Liver (tissue), 3 donors: ENCODE data around the gene GBA2.

ENCODE experiments used
- ATF3 ChIP-seq: IDR thresholded peaks from 2 replicates; pipeline ENCODE4 v1.6.1; 2016; ENCODE audit warnings: antibody characterized with exemption
- CTCF ChIP-seq: fragments of 150-350 bp; IDR thresholded peaks from 2 replicates; pipeline ENCODE4 v1.5.1; 2017; ENCODE audit warnings: improper control_type of control experiment, low read depth, low read length; ENCODE audit not compliant: missing input control
- FOXA1 ChIP-seq: IDR thresholded peaks from 2 replicates; pipeline ENCODE4 v1.6.1; 2016; ENCODE audit warnings: antibody characterized with exemption
- GABPA ChIP-seq, 2 donors: IDR thresholded peaks in 1 of 2; conservative IDR thresholded peaks in 1 of 2; 2 replicates each; pipeline ENCODE4 v1.6.1; 2016; ENCODE audit warnings: antibody characterized with exemption in 2 of 2, mild to moderate bottlenecking in 1 of 2, moderate library complexity in 1 of 2
- MAX ChIP-seq: IDR thresholded peaks from 2 replicates; pipeline ENCODE4 v1.6.1; 2016; ENCODE audit warnings: antibody characterized with exemption
- RAD21 ChIP-seq, 2 donors: IDR thresholded peaks; 2 replicates each; pipeline ENCODE4 v1.6.1; 2016; ENCODE audit warnings: antibody characterized with exemption in 2 of 2, mild to moderate bottlenecking in 2 of 2
- REST ChIP-seq: IDR thresholded peaks from 2 replicates; pipeline ENCODE4 v1.6.1; 2016; ENCODE audit warnings: antibody characterized with exemption, mild to moderate bottlenecking
- SP1 ChIP-seq: IDR thresholded peaks from 2 replicates; pipeline ENCODE4 v1.6.1; 2018; ENCODE audit warnings: antibody characterized with exemption, mild to moderate bottlenecking
- TAF1 ChIP-seq: conservative IDR thresholded peaks from 2 replicates; pipeline ENCODE4 v1.6.1; 2016; ENCODE audit warnings: antibody characterized with exemption, mild to moderate bottlenecking
- YY1 ChIP-seq: IDR thresholded peaks from 2 replicates; pipeline ENCODE4 v1.6.1; 2016; ENCODE audit warnings: antibody characterized with exemption, mild to moderate bottlenecking
- donor health status: healthy.
- donor health status: healthy.

GRCh38 chr9:35736201-35736633 lies 12.8 kb downstream of the GBA2 start:
- TF ChIP-seq TAF1 (no peak), YY1 (no peak), CTCF (peak; percentile 60), MAX (no peak), REST (no peak), RAD21 (IDR thresholded peaks at IDR 0.05) (peak; percentile 77 to 87), SP1 (no peak), GABPA (IDR thresholded peaks at IDR 0.05 in 1 of 2, conservative IDR thresholded peaks at IDR 0.05 in 1 of 2) (no peak), FOXA1 (no peak), ATF3 (no peak)
